Measurements from ENCODE around the gene CPSF3.

DNA sequence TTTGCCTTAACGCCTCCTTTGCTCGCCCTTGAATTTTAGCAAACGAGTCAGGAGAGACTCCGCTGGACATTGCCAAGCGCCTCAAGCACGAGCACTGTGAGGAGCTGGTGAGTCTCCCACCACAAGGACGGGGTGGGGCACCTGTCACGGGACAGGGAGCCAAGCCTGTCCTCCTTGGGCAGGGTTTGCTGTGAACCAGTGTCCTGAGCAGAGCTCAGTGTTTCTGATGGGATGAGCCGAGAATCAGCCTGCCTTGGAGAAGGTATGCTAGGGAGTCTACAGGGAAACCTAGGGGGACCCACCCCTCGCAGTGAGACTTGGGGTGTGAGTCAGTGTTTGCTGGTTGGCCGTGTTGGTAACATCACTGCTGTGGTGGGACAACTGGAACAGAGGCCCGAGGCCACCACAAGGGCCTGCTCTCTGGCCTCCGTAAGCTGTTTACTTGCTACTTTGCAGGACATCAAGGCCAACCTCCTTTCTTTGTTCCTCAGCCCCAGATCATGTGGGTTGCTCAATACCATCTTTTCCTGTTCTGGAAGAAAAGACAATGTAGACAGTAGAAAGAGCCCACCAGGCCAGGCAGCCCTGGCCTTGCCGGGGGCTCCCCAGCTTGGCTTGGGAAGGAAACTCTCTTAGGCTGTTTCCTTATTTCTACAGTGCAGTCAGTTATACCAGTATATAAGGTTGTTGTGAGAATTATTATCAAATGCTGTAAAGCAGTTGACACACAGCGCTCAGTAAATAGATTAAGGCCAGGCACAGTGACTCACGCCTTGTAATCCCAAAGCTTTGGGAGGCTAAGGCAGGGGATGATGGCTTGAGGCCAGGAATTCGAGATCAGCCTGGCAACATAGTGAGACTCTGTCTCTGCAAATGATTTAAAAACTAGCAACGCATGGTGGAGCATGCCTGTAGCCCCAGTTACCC is 42.5 kb upstream of the CPSF3 start:
- TF ChIP-seq CTCF (IDR thresholded peaks at IDR 0.05) (no peak), KDM1A (IDR thresholded peaks at IDR 0.05; ENCODE audit: low read depth) (no peak), CHD4 (IDR thresholded peaks at IDR 0.05; ENCODE audit: borderline replicate concordance) (no peak), MYC (IDR thresholded peaks at IDR 0.05; ENCODE audit: borderline replicate concordance, low read length) (no peak), RNF2 (IDR thresholded peaks at IDR 0.05; ENCODE audit: borderline replicate concordance, low read depth) (no peak), MAFK (IDR thresholded peaks at IDR 0.05; ENCODE audit: partially characterized antibody) (no peak), ESRRA (IDR thresholded peaks at IDR 0.05; ENCODE audit: borderline replicate concordance, low read length) (no peak), RAD21 (conservative IDR thresholded peaks at IDR 0.05 in 1 of 2, IDR thresholded peaks at IDR 0.05 in 1 of 2) (peak in 1 of 2 experiments; percentile 27; a peak in 3 of 5 replicates), REST (IDR thresholded peaks at IDR 0.05) (no peak)
- TF ChIP-seq, protein P1, sequence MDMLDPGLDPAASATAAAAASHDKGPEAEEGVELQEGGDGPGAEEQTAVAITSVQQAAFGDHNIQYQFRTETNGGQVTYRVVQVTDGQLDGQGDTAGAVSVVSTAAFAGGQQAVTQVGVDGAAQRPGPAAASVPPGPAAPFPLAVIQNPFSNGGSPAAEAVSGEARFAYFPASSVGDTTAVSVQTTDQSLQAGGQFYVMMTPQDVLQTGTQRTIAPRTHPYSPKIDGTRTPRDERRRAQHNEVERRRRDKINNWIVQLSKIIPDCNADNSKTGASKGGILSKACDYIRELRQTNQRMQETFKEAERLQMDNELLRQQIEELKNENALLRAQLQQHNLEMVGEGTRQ (IDR thresholded peaks at IDR 0.05) = no peak
- TF ChIP-seq, protein P2, sequence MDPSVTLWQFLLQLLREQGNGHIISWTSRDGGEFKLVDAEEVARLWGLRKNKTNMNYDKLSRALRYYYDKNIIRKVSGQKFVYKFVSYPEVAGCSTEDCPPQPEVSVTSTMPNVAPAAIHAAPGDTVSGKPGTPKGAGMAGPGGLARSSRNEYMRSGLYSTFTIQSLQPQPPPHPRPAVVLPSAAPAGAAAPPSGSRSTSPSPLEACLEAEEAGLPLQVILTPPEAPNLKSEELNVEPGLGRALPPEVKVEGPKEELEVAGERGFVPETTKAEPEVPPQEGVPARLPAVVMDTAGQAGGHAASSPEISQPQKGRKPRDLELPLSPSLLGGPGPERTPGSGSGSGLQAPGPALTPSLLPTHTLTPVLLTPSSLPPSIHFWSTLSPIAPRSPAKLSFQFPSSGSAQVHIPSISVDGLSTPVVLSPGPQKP (IDR thresholded peaks at IDR 0.05; ENCODE audit: low read depth, low read length) = no peak

Data from A549 (cell line).